Upper lobe of left lung (tissue), 4 donors: ENCODE data around the gene MCF2L.

Source experiments
- EP300 ChIP-seq, 4 donors: sonication (generic); formaldehyde crosslinking; IDR thresholded peaks; one replicate each; pipeline ENCODE4 v1.5.1; 2017; ENCODE audit warnings: antibody characterized with exemption in 4 of 4, control low read depth in 2 of 4
- POLR2A ChIP-seq, 4 donors: fragments of 450-650 bp; IDR thresholded peaks; one replicate each; pipeline ENCODE4 v1.5.1; 2016 to 2017; ENCODE audit warnings: antibody characterized with exemption in 4 of 4, mild to moderate bottlenecking in 2 of 4
- POLR2AphosphoS5 ChIP-seq, 2 donors: sonication (generic); formaldehyde crosslinking; IDR thresholded peaks; one replicate each; pipeline ENCODE4 v1.5.1; 2017; ENCODE audit warnings: antibody characterized with exemption in 2 of 2
- TF ChIP-seq, protein P1 (sequence below), 6 experiments: fragments of 450-650 bp in 4 of 6; fragments of 200-600 bp in 2 of 6; sonication (generic) in 2 of 6; IDR thresholded peaks; one replicate each; pipeline ENCODE4 v1.5.1; 2016 to 2019; ENCODE audit warnings: antibody characterized with exemption in 6 of 6

DNA sequence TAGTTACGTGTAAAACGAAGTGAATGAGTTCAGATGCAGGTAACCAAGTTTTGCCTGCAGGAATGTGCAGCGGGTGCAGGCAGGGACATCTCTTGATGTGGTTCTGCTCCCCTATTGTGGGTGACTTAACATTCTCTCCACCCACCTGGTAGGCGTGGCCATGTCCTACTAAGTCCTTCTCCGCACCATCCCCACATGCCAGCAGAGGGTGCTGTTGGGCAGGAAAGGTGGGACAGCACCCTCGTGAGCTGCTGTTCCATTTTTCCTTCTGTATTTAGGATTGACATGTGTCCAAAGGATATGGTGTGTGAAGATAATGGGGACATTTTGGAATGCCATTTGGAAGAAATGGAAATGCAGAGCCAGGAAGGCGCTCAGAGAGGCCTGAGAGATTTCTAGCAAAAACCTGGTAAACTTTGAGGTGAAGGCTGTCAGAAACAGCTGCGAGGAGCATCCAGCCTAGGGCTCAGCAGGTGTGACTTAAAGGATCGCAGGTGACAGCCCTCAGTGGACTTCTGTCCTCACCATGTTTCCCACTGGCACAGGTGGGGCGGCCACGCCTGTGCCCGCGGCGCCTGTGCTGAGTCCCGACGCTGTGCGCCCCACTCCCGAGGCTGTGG, 26.2 kb upstream of the MCF2L start:
- TF ChIP-seq, protein P1, sequence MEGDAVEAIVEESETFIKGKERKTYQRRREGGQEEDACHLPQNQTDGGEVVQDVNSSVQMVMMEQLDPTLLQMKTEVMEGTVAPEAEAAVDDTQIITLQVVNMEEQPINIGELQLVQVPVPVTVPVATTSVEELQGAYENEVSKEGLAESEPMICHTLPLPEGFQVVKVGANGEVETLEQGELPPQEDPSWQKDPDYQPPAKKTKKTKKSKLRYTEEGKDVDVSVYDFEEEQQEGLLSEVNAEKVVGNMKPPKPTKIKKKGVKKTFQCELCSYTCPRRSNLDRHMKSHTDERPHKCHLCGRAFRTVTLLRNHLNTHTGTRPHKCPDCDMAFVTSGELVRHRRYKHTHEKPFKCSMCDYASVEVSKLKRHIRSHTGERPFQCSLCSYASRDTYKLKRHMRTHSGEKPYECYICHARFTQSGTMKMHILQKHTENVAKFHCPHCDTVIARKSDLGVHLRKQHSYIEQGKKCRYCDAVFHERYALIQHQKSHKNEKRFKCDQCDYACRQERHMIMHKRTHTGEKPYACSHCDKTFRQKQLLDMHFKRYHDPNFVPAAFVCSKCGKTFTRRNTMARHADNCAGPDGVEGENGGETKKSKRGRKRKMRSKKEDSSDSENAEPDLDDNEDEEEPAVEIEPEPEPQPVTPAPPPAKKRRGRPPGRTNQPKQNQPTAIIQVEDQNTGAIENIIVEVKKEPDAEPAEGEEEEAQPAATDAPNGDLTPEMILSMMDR (IDR thresholded peaks at IDR 0.05): peak; percentile 85 to 95 (median 94)
- TF ChIP-seq POLR2AphosphoS5 (IDR thresholded peaks at IDR 0.05) (no peak), POLR2A (IDR thresholded peaks at IDR 0.05) (peak in 1 of 4 donors; percentile 10), EP300 (IDR thresholded peaks at IDR 0.05) (no peak)
